Measurements from ENCODE around the gene DLX6.

GRCh38 chr7:96959135-96959534, 46.2 kb upstream of the DLX6 start:
- TF ChIP-seq CTCF (IDR thresholded peaks at IDR 0.05; ENCODE audit: borderline replicate concordance, extremely low read depth, low read length, poor library complexity, severe bottlenecking): no peak
- no peak for TF ChIP-seq EZH2 (IDR thresholded peaks at IDR 0.05; ENCODE audit: borderline replicate concordance, low read depth, low read length, severe bottlenecking)

All from DND-41 (cell line).